Upper lobe of right lung (tissue), 1 donor: ENCODE measurements around the gene MYG1. TPM values are rescaled to one million over a fixed set of nuclear protein-coding genes. Genes with fewer than 3 reads are reported as not detected.
"Not testable (repeated sequence)": the region's sequence is repeated elsewhere in the genome, so short reads cannot be mapped to it uniquely, and the experiment has no call there.

ENCODE experiments used
- ATAC-seq: fragments of 200-7000 bp; cut with Tn5 transposase; one replicate; pipeline ENCODE4 v1.9.1; 2020; ENCODE audit warnings: mild to moderate bottlenecking, moderate library complexity
- DNase-seq: peaks from one replicate; pipeline ENCODE4 v3.0.0-alpha.2; 2020
- H3K27ac ChIP-seq: fragments of 200-600 bp; one replicate; pipeline ENCODE4 v1.8.0; 2022
- H3K27me3 ChIP-seq: fragments of 200-600 bp; one replicate; pipeline ENCODE4 v1.8.0; 2022; ENCODE audit warnings: mild to moderate bottlenecking
- H3K36me3 ChIP-seq: fragments of 200-600 bp; one replicate; pipeline ENCODE4 v1.8.0; 2022
- H3K4me1 ChIP-seq: fragments of 200-600 bp; one replicate; pipeline ENCODE4 v1.8.0; 2022
- H3K4me3 ChIP-seq: fragments of 200-600 bp; one replicate; pipeline ENCODE4 v1.8.0; 2022; ENCODE audit warnings: mild to moderate bottlenecking
- H3K9me3 ChIP-seq: fragments of 200-600 bp; one replicate; pipeline ENCODE4 v1.8.0; 2022
- CTCF ChIP-seq: fragments of 200-600 bp; IDR thresholded peaks from one replicate; pipeline ENCODE4 v1.8.0; 2022; ENCODE audit warnings: antibody characterized with exemption
- intact Hi-C: fragments of 100-400 bp; cut with DNase I; formaldehyde crosslinking; loops from one replicate; pipeline ENCODE4 v1.11.0; 2022
- total RNA-seq: library from RNA; stranded (reverse); fragmentation: NEBNext Ultra II Directional; extraction: Animal tissue kit (Norgen Biotek cat#: 25700); gene quantifications from one replicate; pipeline ENCODE4 v1.2.1, GENCODE V29; 2021
- donor health status: DM: no; HTN: yes; CAD: no; lungs with severe emphysema.

MYG1 gene
- total RNA-seq, 1 donor from 2014 or later: 41.9 TPM

GRCh38 chr12:53330671-53331070 lies 31.2 kb downstream of the MYG1 start:
- DNase-seq (no peak), ATAC-seq (no peak)
- TF ChIP-seq CTCF: no peak
- Histone ChIP-seq H3K4me1 (peaks cover 5% of the 10 kb centered on the region), H3K27me3 (no peaks in the 10 kb centered on the region), H3K4me3 (no peak overlapping the region), H3K27ac (no peak overlapping the region), H3K36me3 (no peaks in the 10 kb centered on the region), H3K9me3 (no peaks in the 10 kb centered on the region)
- intact Hi-C loops: no loop called here

- H3K4me3 ChIP-seq, ATAC-seq, H3K27ac ChIP-seq, H3K36me3 ChIP-seq, DNase-seq, H3K9me3 ChIP-seq, intact Hi-C loops, H3K4me1 ChIP-seq: not testable (repeated sequence)
- H3K27me3 ChIP-seq: peaks cover 15% of the 10 kb centered on the region
Observed at GRCh38 chr12:53332339-53332738, 32.8 kb downstream of the MYG1 start.

DNA sequence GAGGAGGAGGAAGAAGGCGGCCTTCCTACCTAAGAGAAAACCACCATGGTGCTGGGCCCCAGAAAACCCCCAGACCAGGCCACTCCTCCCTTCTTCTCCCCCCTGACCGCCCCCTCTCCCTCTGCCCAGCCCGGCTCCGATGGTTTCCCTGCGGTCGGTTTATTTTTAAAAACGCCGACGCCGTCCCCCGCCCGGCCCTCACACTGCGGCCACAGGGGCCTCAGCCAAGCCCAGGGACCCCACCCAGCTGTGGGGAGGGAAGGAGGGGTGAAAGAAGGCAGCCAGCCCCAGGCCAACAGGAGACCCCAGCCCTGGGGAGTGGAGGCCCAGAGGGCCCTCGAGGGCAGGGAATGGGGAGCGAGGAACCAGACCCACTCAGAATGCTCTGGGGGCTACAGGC lies 33.2 kb downstream of the MYG1 start:
- H3K27me3 ChIP-seq: peaks cover 15% of the 10 kb centered on the region
- no peak overlapping the region for H3K27ac ChIP-seq
- ATAC-seq: no peak
- intact Hi-C loops: no loop called here
- no peak for DNase-seq
- no peaks in the 10 kb centered on the region for H3K4me1 ChIP-seq
- H3K9me3 ChIP-seq: no peaks in the 10 kb centered on the region
- TF ChIP-seq CTCF: no peak
- no peak overlapping the region for H3K4me3 ChIP-seq
- no peaks in the 10 kb centered on the region for H3K36me3 ChIP-seq

DNA sequence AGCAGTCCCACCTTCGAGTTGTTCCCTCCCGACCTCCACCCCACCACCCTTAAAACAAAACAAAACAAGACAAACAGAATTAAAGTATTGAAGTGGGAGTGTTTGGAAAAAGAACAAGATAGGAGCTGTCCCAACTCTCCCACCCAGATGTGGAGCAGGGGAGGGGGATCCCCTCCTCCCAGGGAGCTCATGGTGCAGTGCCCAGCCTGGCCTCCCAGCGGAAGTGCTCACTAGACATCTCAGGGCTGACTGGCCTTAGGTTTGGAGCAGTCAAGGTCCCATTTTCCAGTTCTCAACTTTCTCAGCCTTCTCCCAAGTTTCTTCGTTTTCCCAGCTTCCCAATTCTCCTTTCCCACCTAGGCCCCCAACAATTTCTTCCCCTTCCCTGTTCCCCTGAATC lies 33.8 kb downstream of the MYG1 start:
- intact Hi-C loops: no loop called here

GRCh38 chr12:53333845-53334244 lies 34.4 kb downstream of the MYG1 start:
- TF ChIP-seq CTCF: no peak
- intact Hi-C loops: no loop called here
- DNase-seq (no peak), ATAC-seq (no peak)
- Histone ChIP-seq H3K27me3 (peaks cover 26% of the 10 kb centered on the region), H3K4me3 (no peak overlapping the region), H3K27ac (no peak overlapping the region), H3K36me3 (no peaks in the 10 kb centered on the region), H3K9me3 (no peaks in the 10 kb centered on the region), H3K4me1 (no peaks in the 10 kb centered on the region)

More for the DNA sequence above, 33.8 kb downstream of the MYG1 start:
- H3K27me3 ChIP-seq: peaks cover 20% of the 10 kb centered on the region
- no peaks in the 10 kb centered on the region for H3K36me3 ChIP-seq
- no peak for TF ChIP-seq CTCF
- no peak overlapping the region for H3K27ac ChIP-seq
- H3K9me3 ChIP-seq: no peaks in the 10 kb centered on the region
- DNase-seq (no peak), ATAC-seq (no peak)
- H3K4me3 ChIP-seq: no peak overlapping the region
- H3K4me1 ChIP-seq: no peaks in the 10 kb centered on the region

DNA sequence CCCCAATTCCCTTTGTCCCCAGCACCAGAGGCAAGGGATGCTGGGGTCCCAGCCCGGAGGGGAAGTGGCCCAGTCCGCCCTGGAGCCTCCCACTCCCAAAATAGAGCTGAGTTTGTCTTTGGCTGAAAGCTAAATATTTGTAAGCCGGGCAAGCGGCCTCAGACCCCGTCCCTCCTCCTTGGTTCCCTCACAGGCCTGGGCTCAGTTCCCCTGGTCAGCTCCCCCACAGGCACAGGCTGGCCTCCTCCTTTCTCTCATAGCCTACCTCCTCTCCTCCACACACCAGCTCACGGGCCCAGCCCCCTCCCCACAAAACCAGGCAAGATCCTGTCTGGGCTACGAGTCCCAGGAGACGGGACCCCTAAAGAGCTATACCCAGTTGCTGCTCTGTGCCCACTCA lies 35.3 kb downstream of the MYG1 start:
- ATAC-seq (no peak), DNase-seq (no peak)
- H3K4me3 ChIP-seq: no peak overlapping the region
- intact Hi-C loops: no loop called here
- H3K9me3 ChIP-seq: no peaks in the 10 kb centered on the region
- no peak for TF ChIP-seq CTCF
- no peaks in the 10 kb centered on the region for H3K4me1 ChIP-seq
- no peak overlapping the region for H3K27ac ChIP-seq
- no peaks in the 10 kb centered on the region for H3K36me3 ChIP-seq
- H3K27me3 ChIP-seq: peaks cover 29% of the 10 kb centered on the region
